ENCODE results near the gene TMEM203.

Gene TMEM203

DNA sequence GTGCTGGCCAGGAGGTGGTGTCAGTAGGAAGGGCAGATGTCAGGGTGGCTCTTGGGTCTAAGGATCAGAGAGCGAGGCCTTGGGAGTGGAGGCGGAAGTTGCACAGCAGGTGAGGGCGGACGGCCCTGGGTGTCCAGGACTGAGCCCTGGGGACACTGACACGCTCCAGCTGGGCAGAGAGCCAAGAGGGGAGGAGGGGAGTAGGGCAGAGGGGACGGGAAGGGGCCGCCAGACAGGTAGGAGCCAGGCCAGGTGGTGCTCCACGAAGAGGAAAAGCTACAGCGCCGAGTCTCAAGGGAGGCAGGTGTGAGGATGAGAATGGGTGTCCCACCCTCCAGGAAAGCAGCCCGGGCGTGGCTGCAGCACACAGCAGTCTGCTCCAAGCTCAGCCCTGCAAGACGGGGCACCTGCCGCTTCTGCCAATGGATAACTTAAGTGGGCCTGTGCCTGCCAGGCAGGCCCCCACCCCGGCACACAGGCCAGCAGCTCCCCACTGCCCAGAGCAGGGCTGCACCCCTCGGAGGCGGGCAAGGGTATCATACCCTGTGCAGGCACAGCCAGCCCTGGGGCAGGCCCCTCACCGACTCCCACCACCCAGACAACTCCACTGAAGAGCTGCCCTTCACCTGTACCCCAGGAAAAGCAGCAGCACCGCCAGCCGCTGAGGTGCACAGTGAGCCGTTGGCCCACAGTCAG is 9.8 kb downstream of the TMEM203 start:
- TF ChIP-seq, protein P1, sequence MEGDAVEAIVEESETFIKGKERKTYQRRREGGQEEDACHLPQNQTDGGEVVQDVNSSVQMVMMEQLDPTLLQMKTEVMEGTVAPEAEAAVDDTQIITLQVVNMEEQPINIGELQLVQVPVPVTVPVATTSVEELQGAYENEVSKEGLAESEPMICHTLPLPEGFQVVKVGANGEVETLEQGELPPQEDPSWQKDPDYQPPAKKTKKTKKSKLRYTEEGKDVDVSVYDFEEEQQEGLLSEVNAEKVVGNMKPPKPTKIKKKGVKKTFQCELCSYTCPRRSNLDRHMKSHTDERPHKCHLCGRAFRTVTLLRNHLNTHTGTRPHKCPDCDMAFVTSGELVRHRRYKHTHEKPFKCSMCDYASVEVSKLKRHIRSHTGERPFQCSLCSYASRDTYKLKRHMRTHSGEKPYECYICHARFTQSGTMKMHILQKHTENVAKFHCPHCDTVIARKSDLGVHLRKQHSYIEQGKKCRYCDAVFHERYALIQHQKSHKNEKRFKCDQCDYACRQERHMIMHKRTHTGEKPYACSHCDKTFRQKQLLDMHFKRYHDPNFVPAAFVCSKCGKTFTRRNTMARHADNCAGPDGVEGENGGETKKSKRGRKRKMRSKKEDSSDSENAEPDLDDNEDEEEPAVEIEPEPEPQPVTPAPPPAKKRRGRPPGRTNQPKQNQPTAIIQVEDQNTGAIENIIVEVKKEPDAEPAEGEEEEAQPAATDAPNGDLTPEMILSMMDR (IDR thresholded peaks at IDR 0.05; ENCODE audit: insufficient read depth, low read depth, low read length, missing control alignments): no peak
- no peak overlapping the region for H3K4me3 ChIP-seq (ENCODE audit: low read length)
- DNase-seq (ENCODE audit: low read depth): peak; percentile 30

DNA sequence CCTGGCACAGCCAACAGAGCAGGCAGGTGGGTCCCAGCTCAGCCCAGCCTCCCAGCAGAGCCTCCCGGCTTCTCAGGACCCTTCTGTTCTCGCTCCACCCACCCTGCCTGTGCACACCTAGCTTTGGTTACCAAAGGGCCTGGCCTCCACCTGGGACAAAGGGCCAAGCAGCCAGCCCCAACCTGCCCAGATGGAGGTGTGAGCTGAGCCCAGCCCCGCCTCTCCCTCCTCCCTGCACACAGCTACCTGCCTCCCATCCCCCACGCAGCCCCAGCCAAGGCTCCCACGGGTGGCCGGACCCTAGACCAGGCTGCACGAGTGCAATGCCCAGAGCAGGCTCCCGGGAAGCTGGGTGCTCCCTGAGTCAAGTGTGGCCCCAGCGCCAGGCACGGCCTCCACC is 10.5 kb downstream of the TMEM203 start:
- TF ChIP-seq, protein P1 (IDR thresholded peaks at IDR 0.05; ENCODE audit: insufficient read depth, low read depth, low read length, missing control alignments): no peak
- DNase-seq (ENCODE audit: low read depth): peak; percentile 33
- H3K4me3 ChIP-seq (ENCODE audit: low read length): no peak overlapping the region

DNA sequence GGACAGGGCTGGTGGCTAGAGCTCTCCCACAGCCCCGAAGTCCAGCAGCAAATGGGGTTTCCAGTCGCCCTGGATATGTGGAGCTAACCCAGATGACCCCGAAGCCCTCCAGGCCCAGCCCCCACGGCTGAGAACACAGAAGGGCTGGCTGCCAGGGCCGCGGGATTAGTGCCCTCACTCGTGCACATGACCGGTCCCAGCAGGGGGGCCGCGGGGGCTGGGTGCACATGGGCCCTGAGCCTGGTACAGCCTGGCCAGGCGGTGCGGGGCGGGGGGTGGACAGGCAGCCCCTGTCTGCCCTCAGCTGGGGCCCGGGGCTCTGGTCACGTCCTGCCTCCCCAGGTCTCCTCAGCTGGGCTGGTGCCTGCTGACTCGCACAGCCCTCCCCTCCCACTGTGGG is 11.1 kb downstream of the TMEM203 start:
- no peak for DNase-seq (ENCODE audit: low read depth)
- TF ChIP-seq, protein P1 (IDR thresholded peaks at IDR 0.05; ENCODE audit: insufficient read depth, low read depth, low read length, missing control alignments): no peak
- no peak overlapping the region for H3K4me3 ChIP-seq (ENCODE audit: low read length)

DNA sequence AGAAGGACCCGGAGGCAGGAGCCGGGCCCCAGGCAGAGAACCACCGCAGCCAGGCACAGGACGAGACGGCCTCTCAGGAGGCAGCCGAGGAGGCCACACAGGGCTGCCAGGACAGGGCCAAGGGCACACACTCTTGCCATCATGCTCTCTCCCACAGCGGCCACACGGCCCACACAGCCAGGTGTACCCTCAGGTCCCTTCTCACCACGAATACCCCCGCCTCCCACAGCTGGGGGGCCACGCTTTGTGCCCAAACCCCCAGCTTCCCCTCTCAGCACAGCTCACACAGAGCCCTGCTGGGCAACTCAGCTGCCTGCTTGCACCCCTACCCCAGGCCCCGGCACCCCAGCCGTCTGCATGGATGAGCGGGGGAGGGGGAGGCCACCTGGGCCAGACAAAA is 11.7 kb downstream of the TMEM203 start:
- TF ChIP-seq, protein P1 (IDR thresholded peaks at IDR 0.05; ENCODE audit: insufficient read depth, low read depth, low read length, missing control alignments): no peak
- no peak overlapping the region for H3K4me3 ChIP-seq (ENCODE audit: low read length)
- DNase-seq (ENCODE audit: low read depth): no peak

DNA sequence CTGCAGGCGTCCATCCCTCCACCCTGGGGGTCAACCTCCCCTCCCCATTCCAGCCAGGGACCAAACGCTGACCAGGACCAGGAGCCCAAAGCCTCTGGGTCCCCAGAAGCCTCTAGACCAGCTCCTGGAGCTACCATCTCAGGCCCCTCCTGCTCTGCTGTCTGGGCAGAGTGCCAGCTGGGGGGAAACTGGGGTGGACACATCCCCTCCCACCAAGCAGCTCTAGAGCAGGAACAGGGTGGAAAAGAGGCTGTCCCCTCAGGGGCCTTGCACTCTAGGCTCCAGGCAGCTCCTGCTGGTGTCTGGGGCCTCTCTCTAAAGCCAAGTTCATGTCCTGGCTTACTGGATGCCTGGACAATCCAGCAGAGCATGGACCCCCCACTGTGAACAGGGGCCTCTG is 12.6 kb downstream of the TMEM203 start:
- no peak for DNase-seq (ENCODE audit: low read depth)
- TF ChIP-seq, protein P1 (IDR thresholded peaks at IDR 0.05; ENCODE audit: insufficient read depth, low read depth, low read length, missing control alignments): no peak
- no peak overlapping the region for H3K4me3 ChIP-seq (ENCODE audit: low read length)

DNA sequence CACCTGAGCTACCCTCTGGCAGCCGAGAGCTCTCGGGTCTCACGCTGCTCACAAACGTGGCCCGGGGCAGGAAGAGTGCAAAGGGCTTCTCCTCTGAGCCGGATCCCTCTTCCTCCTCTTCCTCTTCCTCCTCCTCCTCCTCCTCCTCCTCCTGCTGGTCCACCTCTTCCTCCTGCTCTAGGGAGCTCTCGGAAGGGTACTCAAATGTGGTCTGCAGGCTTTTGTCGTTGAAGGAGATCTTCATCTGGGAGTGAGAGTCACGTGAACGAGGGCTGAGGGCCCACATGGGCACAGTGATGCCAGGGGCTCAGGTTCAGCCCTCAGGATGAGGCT is 13.0 kb downstream of the TMEM203 start:
- TF ChIP-seq, protein P1 (IDR thresholded peaks at IDR 0.05; ENCODE audit: insufficient read depth, low read depth, low read length, missing control alignments): no peak
- DNase-seq (ENCODE audit: low read depth): no peak
- no peak overlapping the region for H3K4me3 ChIP-seq (ENCODE audit: low read length)
